GM19193 (cell line): ENCODE data around the gene BAIAP2L2.

Experiments used
- POLR2A ChIP-seq: IDR thresholded peaks from 4 replicates; pipeline ENCODE4 v1.6.1; 2011; ENCODE audit not compliant: insufficient read depth, insufficient read length; ENCODE audit errors: extremely low read depth

The BAIAP2L2 gene

GRCh38 chr22:38114484-38115398 is 4.3 kb upstream of the BAIAP2L2 start:
- TF ChIP-seq POLR2A, result no peak

- no peak for TF ChIP-seq POLR2A
Measured at GRCh38 chr22:38112381-38112780, 1.9 kb upstream of the BAIAP2L2 start.

- TF ChIP-seq POLR2A, result no peak
Measured at GRCh38 chr22:38111925-38112355, 1.5 kb upstream of the BAIAP2L2 start.

GRCh38 chr22:38110863-38111852 is 674 bp upstream of the BAIAP2L2 start:
- TF ChIP-seq POLR2A, result no peak

- TF ChIP-seq POLR2A, result no peak
Measured at GRCh38 chr22:38109371-38110001, 998 bp downstream of the BAIAP2L2 start.

GRCh38 chr22:38108561-38109319 is 1.7 kb downstream of the BAIAP2L2 start:
- TF ChIP-seq POLR2A, result no peak

GRCh38 chr22:38107692-38108515 is 2.6 kb downstream of the BAIAP2L2 start:
- TF ChIP-seq POLR2A, result no peak

- no peak for TF ChIP-seq POLR2A
Measured at GRCh38 chr22:38106814-38107578, 3.5 kb downstream of the BAIAP2L2 start.

- no peak for TF ChIP-seq POLR2A
Measured at GRCh38 chr22:38104084-38104483, 6.4 kb downstream of the BAIAP2L2 start.

- no peak for TF ChIP-seq POLR2A
Measured at GRCh38 chr22:38103641-38104040, 6.8 kb downstream of the BAIAP2L2 start.

- TF ChIP-seq POLR2A, result no peak
Measured at GRCh38 chr22:38098410-38099249, 11.9 kb downstream of the BAIAP2L2 start.
